HG03460 (cell line): ENCODE data around the gene PLA2G4A.

Experiments used
- ATAC-seq: cut with Tn5 transposase; IDR thresholded peaks from one replicate; pipeline ENCODE4 v1.9.1; 2021; ENCODE audit not compliant: unreplicated experiment

Gene PLA2G4A

DNA sequence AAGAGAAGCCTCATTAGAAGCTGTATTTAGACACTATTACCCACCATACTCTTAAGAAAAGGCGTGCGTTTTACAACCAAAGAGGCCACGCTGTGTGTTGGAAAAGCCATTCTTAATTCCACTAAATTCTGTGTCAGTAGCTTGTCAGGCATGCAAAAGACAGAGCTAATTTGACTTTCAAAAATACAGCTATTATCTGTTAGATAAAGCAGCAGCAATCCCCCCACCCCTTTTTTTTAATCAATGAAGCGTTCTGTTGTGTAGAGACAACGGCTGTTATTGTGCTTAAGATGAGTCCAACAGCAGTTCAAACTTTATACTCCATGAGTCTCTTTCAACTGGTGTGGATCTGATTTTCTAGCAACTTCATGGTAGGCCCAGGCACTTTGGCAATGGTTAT is 43.5 kb downstream of the PLA2G4A start:
- no peak for ATAC-seq

DNA sequence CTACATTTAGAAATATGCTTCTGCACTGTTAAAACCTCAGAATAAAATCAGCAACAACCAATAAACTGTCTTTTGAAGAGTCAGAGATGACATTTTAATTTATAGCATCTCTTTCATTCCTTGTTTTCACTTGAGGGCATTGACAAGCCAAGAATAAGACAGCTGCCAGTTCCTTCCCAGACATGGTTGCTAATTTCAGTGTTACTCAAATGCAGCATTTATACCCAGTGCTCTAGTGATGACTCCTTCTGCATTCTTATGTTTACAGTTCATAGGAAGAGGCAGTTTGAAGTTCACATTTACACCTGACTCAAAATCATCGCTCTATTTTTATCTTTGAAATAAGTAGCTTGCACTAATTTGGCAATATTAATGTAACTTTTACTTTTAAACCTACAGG is 44.9 kb downstream of the PLA2G4A start:
- no peak for ATAC-seq

GRCh38 chr1:186875896-186876835 is 47.4 kb downstream of the PLA2G4A start:
- ATAC-seq, result no peak

GRCh38 chr1:186878356-186878755 is 49.6 kb downstream of the PLA2G4A start:
- no peak for ATAC-seq

GRCh38 chr1:186880982-186881381 is 52.2 kb downstream of the PLA2G4A start:
- no peak for ATAC-seq

DNA sequence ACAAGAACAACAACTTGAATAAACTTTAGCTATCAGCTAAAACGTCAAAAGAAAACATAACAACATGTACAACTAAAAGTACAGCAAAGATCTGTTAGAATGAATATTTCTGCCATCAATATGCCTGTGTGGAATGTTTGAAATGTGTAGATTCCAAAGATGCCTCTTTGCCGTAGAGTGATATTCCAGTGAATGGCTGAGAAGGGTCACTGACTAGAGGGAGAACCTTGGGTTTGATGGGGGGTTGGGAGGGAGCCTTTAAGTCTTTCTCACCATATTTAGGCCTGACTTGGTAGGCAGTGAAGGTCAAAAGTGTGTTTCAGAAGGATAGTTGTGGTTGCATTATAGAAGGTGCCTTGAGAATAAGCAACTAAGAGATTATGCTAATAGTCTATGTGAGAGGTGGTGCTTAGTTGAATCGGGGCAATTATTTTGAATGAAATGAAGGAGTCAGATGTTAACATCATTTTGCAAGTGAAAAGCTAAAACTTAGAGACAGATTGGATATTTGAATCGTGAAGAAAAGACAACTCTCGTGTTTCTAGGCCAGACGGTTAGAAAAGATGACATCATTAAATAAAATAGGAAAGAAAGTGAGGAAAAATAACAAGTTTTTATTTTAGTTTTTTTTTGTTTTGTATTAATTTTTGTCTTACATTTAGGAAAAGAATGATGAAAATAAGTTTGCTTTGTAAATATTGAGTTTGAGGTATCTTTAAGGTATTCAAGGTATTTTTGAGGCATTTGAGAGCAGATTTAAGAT is 53.8 kb downstream of the PLA2G4A start:
- no peak for ATAC-seq

- ATAC-seq, result no peak
Observed at GRCh38 chr1:186884251-186884650, 55.5 kb downstream of the PLA2G4A start.

GRCh38 chr1:186887203-186887602 is 58.5 kb downstream of the PLA2G4A start:
- ATAC-seq, result no peak

GRCh38 chr1:186888367-186888766 is 59.6 kb downstream of the PLA2G4A start:
- ATAC-seq, result no peak

DNA sequence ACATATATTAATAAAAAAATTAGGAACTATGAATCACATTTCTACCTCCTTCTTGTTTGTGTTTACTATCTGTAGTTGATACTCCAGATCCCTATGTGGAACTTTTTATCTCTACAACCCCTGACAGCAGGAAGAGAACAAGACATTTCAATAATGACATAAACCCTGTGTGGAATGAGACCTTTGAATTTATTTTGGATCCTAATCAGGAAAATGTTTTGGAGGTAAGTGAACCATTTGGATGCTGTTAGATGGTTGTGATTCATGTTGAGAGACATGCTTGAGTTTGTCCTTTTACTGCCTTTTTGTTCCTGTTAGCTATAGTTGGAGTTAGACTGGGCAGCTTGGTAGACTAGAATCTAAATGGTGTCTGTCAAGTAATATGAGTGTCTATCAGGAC is 64.2 kb downstream of the PLA2G4A start:
- ATAC-seq, result no peak

- ATAC-seq, result no peak
Observed at GRCh38 chr1:186894415-186894814, 65.7 kb downstream of the PLA2G4A start.

DNA sequence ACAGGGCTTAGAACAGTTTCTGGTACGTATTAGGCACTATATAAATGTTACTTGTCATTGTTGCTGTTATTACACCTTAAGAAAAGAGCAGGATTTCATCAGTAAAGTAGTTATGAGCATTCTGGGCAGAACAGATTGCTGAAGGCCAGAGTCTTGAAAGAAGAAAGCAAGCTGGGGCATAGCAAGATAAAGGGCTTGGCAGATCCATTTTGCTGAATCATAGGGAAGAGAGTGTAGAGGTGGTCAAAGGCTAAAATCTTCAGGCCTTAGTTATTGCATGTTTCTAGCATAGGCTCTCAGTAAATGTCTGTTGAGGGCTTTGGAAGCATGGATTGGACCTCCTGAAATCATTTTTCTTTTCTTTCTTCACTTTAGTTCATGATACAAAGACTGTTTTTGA is 67.5 kb downstream of the PLA2G4A start:
- ATAC-seq, result no peak

DNA sequence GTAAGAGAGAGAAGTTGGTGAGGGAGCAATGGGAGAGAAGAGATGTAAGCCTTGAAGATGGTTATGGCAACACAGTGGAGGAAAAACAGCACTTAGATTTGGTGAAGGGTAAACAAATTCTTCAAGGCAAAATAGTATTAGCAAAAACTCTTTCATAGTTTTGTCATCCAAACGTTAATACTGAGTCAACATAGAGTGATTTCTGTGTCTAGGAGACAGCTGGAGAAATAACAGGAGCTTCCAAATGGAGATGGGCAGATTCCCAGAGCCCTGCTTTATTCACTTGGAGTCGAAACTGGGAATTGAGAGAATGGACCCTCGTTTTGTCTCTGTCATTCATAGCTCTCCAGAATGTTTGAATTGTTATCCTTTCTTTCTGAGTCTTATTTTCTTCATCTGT is 68.3 kb downstream of the PLA2G4A start:
- ATAC-seq, result no peak

GRCh38 chr1:186899577-186899976 is 70.8 kb downstream of the PLA2G4A start:
- peak; percentile 78 for ATAC-seq

GRCh38 chr1:186899977-186900376 is 71.2 kb downstream of the PLA2G4A start:
- ATAC-seq, result no peak

- no peak for ATAC-seq
Observed at GRCh38 chr1:186900539-186901237, 71.9 kb downstream of the PLA2G4A start.

DNA sequence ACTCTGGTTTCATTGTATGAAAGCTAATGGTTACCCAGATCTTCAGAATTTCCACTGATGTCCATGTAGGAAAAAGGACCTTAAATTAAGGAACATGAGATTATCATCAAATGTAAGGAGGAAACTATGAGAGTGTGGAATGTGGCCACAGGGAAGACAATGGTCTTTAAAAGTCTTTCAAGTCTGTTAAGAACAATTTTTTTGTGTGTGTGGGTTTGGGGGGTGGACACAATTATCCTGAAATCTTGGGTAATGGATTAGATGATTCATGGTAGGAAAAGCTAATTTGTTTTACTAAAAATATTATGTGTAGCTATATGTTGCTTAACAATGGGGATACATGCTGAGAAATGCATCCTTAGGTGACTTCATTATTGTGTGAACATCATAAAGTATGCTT is 72.9 kb downstream of the PLA2G4A start:
- no peak for ATAC-seq

GRCh38 chr1:186903374-186904136 is 74.8 kb downstream of the PLA2G4A start:
- ATAC-seq, result no peak

- no peak for ATAC-seq
Observed at GRCh38 chr1:186904361-186904760, 75.6 kb downstream of the PLA2G4A start.

DNA sequence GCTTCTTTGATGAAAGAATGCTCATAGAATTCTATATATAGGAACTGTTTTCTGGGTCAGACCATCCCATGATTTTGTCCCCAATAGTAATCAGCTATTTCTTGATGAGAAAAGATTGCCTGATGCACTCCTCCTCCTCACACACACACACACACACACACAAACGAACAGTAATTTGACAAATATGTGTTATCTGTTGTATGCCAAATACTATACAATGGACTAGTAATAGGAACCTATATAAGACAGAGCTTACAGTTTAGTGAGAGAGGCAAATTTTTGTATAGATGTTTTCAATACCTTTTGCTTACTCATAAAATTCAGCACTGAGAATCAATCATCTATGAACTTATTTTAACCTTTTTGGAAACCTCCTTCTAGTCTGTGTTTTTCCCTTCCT is 76.8 kb downstream of the PLA2G4A start:
- no peak for ATAC-seq

DNA sequence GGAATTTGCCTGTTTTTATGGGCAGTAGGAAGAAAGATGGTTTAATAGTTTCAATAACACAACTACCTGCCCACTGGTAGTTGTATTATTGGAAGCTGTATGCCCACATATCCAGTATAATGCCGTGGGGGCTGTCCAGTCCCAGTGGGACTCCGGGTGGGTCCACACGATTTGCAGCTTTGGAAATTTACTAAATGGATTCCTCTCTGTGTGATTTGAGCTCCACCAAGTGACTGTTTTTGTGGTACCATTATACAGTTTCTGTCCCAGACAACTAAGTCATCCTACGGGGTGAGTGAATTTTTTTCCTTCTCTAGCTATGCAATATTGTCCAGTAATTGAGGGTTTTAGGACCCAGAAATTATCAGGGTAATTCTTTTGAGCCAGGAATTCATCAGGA is 86.8 kb downstream of the PLA2G4A start:
- no peak for ATAC-seq
